NB4 (cell line): ENCODE measurements around the gene BLACAT1.

Experiments used
- CTCF ChIP-seq: IDR thresholded peaks from one replicate; pipeline ENCODE4 v1.5.1; 2012; ENCODE audit warnings: low read depth, low read length
- MAX ChIP-seq: IDR thresholded peaks from 2 replicates; pipeline ENCODE4 v1.6.1; 2011; ENCODE audit warnings: low read depth, low read length
- MYC ChIP-seq: IDR thresholded peaks from 2 replicates; pipeline ENCODE4 v1.6.1; 2011; ENCODE audit warnings: low read depth, low read length
- POLR2A ChIP-seq: IDR thresholded peaks from 2 replicates; pipeline ENCODE4 v1.6.1; 2011; ENCODE audit warnings: mild to moderate bottlenecking; ENCODE audit not compliant: insufficient read length; ENCODE audit errors: extremely low read depth

- no peak for TF ChIP-seq CTCF
- TF ChIP-seq POLR2A = no peak
- no peak for TF ChIP-seq MAX
- no peak for TF ChIP-seq MYC
These were observed 39.5 kb upstream of the BLACAT1 start for GRCh38 chr1:205495237-205495823.
